Colonic mucosa (tissue), 4 donors: ENCODE measurements around the gene CFAP100. TPM values are rescaled to one million over a fixed set of nuclear protein-coding genes. Genes with fewer than 3 reads are reported as not detected.

Experiments used
- DNase-seq: peaks from one replicate; pipeline ENCODE4 v3.0.0-alpha.2; 2020
- H3K27ac ChIP-seq: fragments of 200-600 bp; one replicate; pipeline ENCODE4 v1.8.0; 2021
- H3K27me3 ChIP-seq: fragments of 200-600 bp; one replicate; pipeline ENCODE4 v1.8.0; 2021
- H3K36me3 ChIP-seq: fragments of 200-600 bp; one replicate; pipeline ENCODE4 v1.8.0; 2021
- H3K4me1 ChIP-seq: fragments of 200-600 bp; one replicate; pipeline ENCODE4 v1.8.0; 2021; ENCODE audit warnings: mild to moderate bottlenecking
- H3K4me3 ChIP-seq: fragments of 200-600 bp; one replicate; pipeline ENCODE4 v1.8.0; 2021
- H3K9ac ChIP-seq, 2 donors: one replicate each; pipeline ENCODE4 v1.7.0; 2013; ENCODE audit warnings: control low read depth in 2 of 2, low read depth in 2 of 2, low read length in 2 of 2
- H3K9me3 ChIP-seq: fragments of 200-600 bp; one replicate; pipeline ENCODE4 v1.8.0; 2021
- CTCF ChIP-seq: fragments of 200-600 bp; IDR thresholded peaks from one replicate; pipeline ENCODE4 v1.8.0; 2022; ENCODE audit warnings: antibody characterized with exemption, mild to moderate bottlenecking
- intact Hi-C: fragments of 100-400 bp; cut with DNase I; formaldehyde crosslinking; loops from one replicate; pipeline ENCODE4 v1.14.1; 2022
- total RNA-seq, 2 donors: library from RNA; stranded (reverse); fragmentation: NEBNext Ultra II Directional in 1 of 2; extraction: Animal tissue kit (Norgen Biotek cat#: 25700) in 1 of 2; gene quantifications; one replicate each; pipeline ENCODE4 v1.2.1, GENCODE V29; 2021
- donor health status: healthy.
- donor health status: DM: no; HTN: no; CAD: no.
- donor health status: DM: no; HTN: no; CAD: no.

CFAP100 gene
- total RNA-seq, 2 donors from 2014 or later, result not detected

GRCh38 chr3:126392246-126392645 lies 2.5 kb upstream of the CFAP100 start:
- H3K4me1 ChIP-seq, result no peaks in the 10 kb centered on the region
- no peak overlapping the region for H3K9ac ChIP-seq
- peaks cover 8% of the 10 kb centered on the region for H3K27me3 ChIP-seq
- H3K36me3 ChIP-seq, result no peaks in the 10 kb centered on the region
- H3K9me3 ChIP-seq, result no peaks in the 10 kb centered on the region
- no peak overlapping the region for H3K4me3 ChIP-seq
- intact Hi-C loops, result no loop called here
- no peak overlapping the region for H3K27ac ChIP-seq
- no peak for TF ChIP-seq CTCF
- no peak for DNase-seq

GRCh38 chr3:126393563-126393962 lies 1.1 kb upstream of the CFAP100 start:
- no peak for TF ChIP-seq CTCF
- Histone ChIP-seq H3K36me3 (no peaks in the 10 kb centered on the region), H3K27me3 (peaks cover 8% of the 10 kb centered on the region), H3K4me1 (no peaks in the 10 kb centered on the region), H3K9me3 (no peaks in the 10 kb centered on the region), H3K4me3 (no peak overlapping the region), H3K27ac (no peak overlapping the region), H3K9ac (no peak overlapping the region)
- no peak for DNase-seq
- intact Hi-C loops, result no loop called here

- no peak overlapping the region for H3K4me3 ChIP-seq
- intact Hi-C loops, result no loop called here
Measured at GRCh38 chr3:126394977-126395321, 240 bp downstream of the CFAP100 start.

GRCh38 chr3:126395846-126396513 lies 1.3 kb downstream of the CFAP100 start:
- H3K9ac ChIP-seq, result no peak overlapping the region
- no peak overlapping the region for H3K4me3 ChIP-seq
- no peaks in the 10 kb centered on the region for H3K36me3 ChIP-seq
- intact Hi-C loops, result no loop called here
- H3K27ac ChIP-seq, result no peak overlapping the region
- H3K9me3 ChIP-seq, result no peaks in the 10 kb centered on the region
- H3K4me1 ChIP-seq, result no peaks in the 10 kb centered on the region
- DNase-seq, result no peak
- H3K27me3 ChIP-seq, result peaks cover 8% of the 10 kb centered on the region
- no peak for TF ChIP-seq CTCF

More at GRCh38 chr3:126394977-126395321, 240 bp downstream of the CFAP100 start:
- H3K4me1 ChIP-seq, result no peaks in the 10 kb centered on the region
- DNase-seq, result no peak
- H3K9me3 ChIP-seq, result no peaks in the 10 kb centered on the region
- H3K9ac ChIP-seq, result peak overlapping the region in 1 of 2 donors; percentile 6
- peaks cover 8% of the 10 kb centered on the region for H3K27me3 ChIP-seq
- H3K36me3 ChIP-seq, result no peaks in the 10 kb centered on the region
- TF ChIP-seq CTCF, result no peak
- H3K27ac ChIP-seq, result no peak overlapping the region

GRCh38 chr3:126396536-126396935 lies 1.8 kb downstream of the CFAP100 start:
- Histone ChIP-seq H3K4me1 (no peaks in the 10 kb centered on the region), H3K9ac (no peak overlapping the region), H3K9me3 (no peaks in the 10 kb centered on the region), H3K27me3 (peaks cover 8% of the 10 kb centered on the region), H3K27ac (no peak overlapping the region), H3K36me3 (no peaks in the 10 kb centered on the region), H3K4me3 (no peak overlapping the region)
- TF ChIP-seq CTCF, result no peak
- no peak for DNase-seq
- intact Hi-C loops, result no loop called here
